GM18951 (cell line): Measurements from ENCODE around the gene NVL.
A peak's percentile ranks its signal among the peaks of the same experiment; 100 is the strongest.
"Not testable (repeated sequence)": the region's sequence is repeated elsewhere in the genome, so short reads cannot be mapped to it uniquely, and the experiment has no call there.

Experiments used
- POLR2A ChIP-seq: IDR thresholded peaks from 4 replicates; pipeline ENCODE4 v1.6.1; 2011; ENCODE audit warnings: mild to moderate bottlenecking; ENCODE audit not compliant: insufficient read length, insufficient read depth; ENCODE audit errors: extremely low read depth
- in situ Hi-C: fragments of 300-500 bp; cut with MboI; formaldehyde crosslinking; loops from one replicate; pipeline ENCODE4 v1.12.0; 2022; ENCODE audit warnings: low sequenced_read_pairs, mixed read lengths, inconsistent platforms; ENCODE audit not compliant: unreplicated experiment

The NVL gene

GRCh38 chr1:224348137-224348536, 18.2 kb upstream of the NVL start:
- in situ Hi-C loops: no loop called here
- no peak for TF ChIP-seq POLR2A

GRCh38 chr1:224343679-224344078, 13.7 kb upstream of the NVL start:
- in situ Hi-C loops: no loop called here
- TF ChIP-seq POLR2A: no peak

GRCh38 chr1:224340453-224341384, 10.7 kb upstream of the NVL start:
- peak; percentile 38 for TF ChIP-seq POLR2A
- in situ Hi-C loops: not testable (repeated sequence)

- in situ Hi-C loops: no loop called here
- no peak for TF ChIP-seq POLR2A
These were observed 9.6 kb upstream of the NVL start for GRCh38 chr1:224339442-224340033.

GRCh38 chr1:224338150-224338838, 8.3 kb upstream of the NVL start:
- no peak for TF ChIP-seq POLR2A
- in situ Hi-C loops: no loop called here

GRCh38 chr1:224333939-224334786, 4.2 kb upstream of the NVL start:
- TF ChIP-seq POLR2A: no peak
- in situ Hi-C loops: no loop called here

- in situ Hi-C loops: no loop called here
- TF ChIP-seq POLR2A: no peak
These were observed 3.4 kb upstream of the NVL start for GRCh38 chr1:224333309-224333926.

- in situ Hi-C loops: no loop called here
- TF ChIP-seq POLR2A: no peak
These were observed 1.9 kb upstream of the NVL start for GRCh38 chr1:224331824-224332223.

GRCh38 chr1:224331326-224331725, 1.4 kb upstream of the NVL start:
- TF ChIP-seq POLR2A: no peak
- in situ Hi-C loops: no loop called here

- in situ Hi-C loops: loop anchor here (10.0 kb wide), 1 partner anchor 205 kb away; no protein-coding TSS in a partner anchor
- TF ChIP-seq POLR2A: no peak
These were observed 509 bp downstream of the NVL start for GRCh38 chr1:224329484-224329841.

- in situ Hi-C loops: loop anchor here (10.0 kb wide), 1 partner anchor 204 kb away; no protein-coding TSS in a partner anchor
- no peak for TF ChIP-seq POLR2A
These were observed 1.3 kb downstream of the NVL start for GRCh38 chr1:224328644-224329043.

GRCh38 chr1:224325959-224326358, 4.0 kb downstream of the NVL start:
- in situ Hi-C loops: loop anchor here (10.0 kb wide), 1 partner anchor 201 kb away; no protein-coding TSS in a partner anchor
- TF ChIP-seq POLR2A: no peak
